Lower leg skin (tissue), 3 donors: ENCODE measurements around the gene NDUFS1.

Experiments
- CTCF ChIP-seq, 3 donors: fragments of 450-650 bp; IDR thresholded peaks; one replicate each; pipeline ENCODE4 v1.5.1; 2016; ENCODE audit warnings: antibody characterized with exemption in 3 of 3, mild to moderate bottlenecking in 3 of 3, moderate library complexity in 2 of 3
- POLR2A ChIP-seq, 2 donors: fragments of 450-650 bp; IDR thresholded peaks; one replicate each; pipeline ENCODE4 v1.6.1; 2016 to 2017; ENCODE audit warnings: antibody characterized with exemption in 2 of 2, mild to moderate bottlenecking in 1 of 2, moderate library complexity in 1 of 2

- TF ChIP-seq CTCF (IDR thresholded peaks at IDR 0.05) (no peak), POLR2A (IDR thresholded peaks at IDR 0.05) (no peak)
Measured at GRCh38 chr2:206203331-206203730, 44.1 kb upstream of the NDUFS1 start.
